GM18505 (cell line): Measurements from ENCODE around the gene CNIH1.
A peak's percentile ranks its signal among the peaks of the same experiment; 100 is the strongest.

Source experiments
- ATAC-seq: cut with Tn5 transposase; IDR thresholded peaks from one replicate; pipeline ENCODE4 v1.9.1; 2021; ENCODE audit not compliant: unreplicated experiment
- POLR2A ChIP-seq: IDR thresholded peaks from 4 replicates; pipeline ENCODE4 v1.6.1; 2011; ENCODE audit warnings: borderline replicate concordance; ENCODE audit not compliant: insufficient read depth, insufficient read length; ENCODE audit errors: extremely low read depth

CNIH1 gene

DNA sequence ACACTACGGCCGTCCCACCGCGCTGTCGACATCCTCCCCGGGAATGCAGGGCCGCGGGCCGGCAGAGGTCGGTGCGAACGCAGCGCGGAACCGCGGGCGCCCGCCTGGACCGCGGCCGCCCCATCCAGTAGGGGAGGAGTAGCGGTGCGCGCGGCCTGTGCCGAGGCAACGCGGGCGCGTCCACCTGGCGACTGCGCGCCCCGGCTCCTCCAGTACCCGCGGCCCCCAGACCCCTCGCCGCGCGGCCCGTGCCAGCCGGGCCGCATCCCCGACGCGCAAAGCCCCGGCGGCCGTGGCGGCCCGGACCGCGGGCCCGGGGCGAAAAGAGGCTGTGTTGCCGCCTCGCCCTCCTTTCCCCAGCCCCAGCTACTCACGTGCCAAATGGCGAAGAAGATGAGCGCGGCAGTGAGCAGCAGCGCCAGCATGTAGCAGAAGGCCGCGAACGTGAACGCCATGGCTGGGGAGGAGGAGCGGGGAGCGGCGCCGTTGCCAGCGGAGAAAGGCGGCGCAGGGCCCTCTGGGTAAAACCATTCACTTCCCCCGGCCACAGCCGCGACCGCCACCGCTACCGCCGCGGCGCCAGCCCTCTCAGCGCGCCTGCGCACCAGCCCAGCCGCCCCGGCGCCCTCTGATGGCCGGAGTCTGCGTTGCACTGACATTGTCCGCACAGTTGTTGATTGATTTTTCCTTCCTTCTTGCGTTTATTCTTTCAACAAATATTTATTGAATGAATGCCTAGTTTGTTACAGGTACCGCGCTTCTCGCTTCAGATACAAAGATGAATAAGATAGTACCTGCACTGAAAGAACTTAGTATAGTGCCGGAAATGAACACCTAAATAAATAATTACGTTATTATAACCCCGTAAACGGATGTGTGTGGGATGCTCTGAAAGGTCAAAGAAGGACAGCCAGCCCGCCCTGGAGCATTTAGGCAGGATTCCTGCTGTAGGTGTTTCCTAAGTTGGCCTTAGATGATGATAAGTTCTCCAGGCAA lies at the start of gene CNIH1:
TSS of gene CNIH1 (minus strand) at position 502 of the 996 bp plus-strand sequence. CDS start at position 455, 47 bp downstream.
- peak; percentile 89 for TF ChIP-seq POLR2A

GRCh38 chr14:54490445-54491175 lies 49.4 kb upstream of the CNIH1 start:
- no peak for TF ChIP-seq POLR2A
- ATAC-seq: no peak

More for the DNA sequence above, at the start of gene CNIH1:
- ATAC-seq: peak; percentile 95

DNA sequence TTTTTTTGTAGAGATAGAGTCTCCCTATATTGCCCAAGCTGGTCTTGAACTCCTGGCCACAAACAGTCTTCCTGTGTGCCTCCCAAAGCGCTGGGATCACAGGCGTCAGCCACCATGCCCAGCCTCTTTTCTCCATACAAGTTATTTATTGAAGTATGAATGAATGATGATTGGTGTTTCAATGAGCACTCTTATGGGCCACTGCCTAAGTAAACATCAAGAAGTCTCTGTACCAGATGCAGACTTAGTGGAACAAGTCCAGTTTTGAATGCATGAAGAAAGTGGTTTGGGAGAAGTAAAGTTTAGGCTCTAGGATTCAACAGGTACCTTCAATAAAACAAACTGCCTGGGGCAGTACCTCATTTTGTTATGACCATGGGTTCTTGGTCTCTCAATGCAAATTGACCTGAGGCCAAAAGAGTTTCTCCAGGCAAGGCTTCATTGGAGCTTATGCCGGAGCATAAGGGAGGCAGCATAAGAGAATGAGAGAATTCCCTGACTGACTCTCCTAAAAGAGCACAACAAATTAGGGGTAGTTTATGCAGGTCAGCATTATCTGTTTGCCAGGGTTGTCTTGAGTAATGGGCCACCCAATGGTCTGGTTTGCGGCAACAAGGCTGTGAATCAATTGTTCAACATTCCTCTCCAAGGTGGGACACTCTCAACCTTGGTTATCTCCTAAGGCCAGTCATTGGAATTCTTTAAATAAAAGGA lies 48.7 kb upstream of the CNIH1 start:
- no peak for TF ChIP-seq POLR2A
- ATAC-seq: no peak

- ATAC-seq: no peak
- TF ChIP-seq POLR2A: no peak
Measured at GRCh38 chr14:54489318-54489683, 48.1 kb upstream of the CNIH1 start.

GRCh38 chr14:54488646-54489317 lies 47.6 kb upstream of the CNIH1 start, which contains the start of gene GMFB:
Gene GMFB, minus strand, starts transcription at chr14:54488980. Its CDS starts 53 bp downstream, at chr14:54488927.
- peak; percentile 85 for TF ChIP-seq POLR2A

DNA sequence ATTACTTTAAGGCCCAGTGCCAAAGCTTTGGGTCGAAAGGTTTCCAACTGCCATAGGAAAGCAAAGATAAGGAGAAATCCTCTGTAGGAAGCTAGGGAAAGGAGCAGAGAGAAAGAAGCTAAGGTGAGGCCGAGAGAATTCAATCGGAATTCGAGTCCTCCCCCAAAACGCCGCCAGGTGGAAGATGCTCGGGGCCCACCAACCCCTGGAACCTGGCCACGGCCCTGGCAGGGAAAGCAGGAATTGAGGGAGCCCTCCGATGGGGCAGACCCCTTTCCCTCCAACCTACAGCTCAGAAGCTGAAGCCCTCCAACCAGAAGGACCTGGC lies 47.1 kb upstream of the CNIH1 start:
- ATAC-seq: no peak
- no peak for TF ChIP-seq POLR2A

More at GRCh38 chr14:54488646-54489317, 47.6 kb upstream of the CNIH1 start, which contains the start of gene GMFB:
- ATAC-seq: peak; percentile 92

DNA sequence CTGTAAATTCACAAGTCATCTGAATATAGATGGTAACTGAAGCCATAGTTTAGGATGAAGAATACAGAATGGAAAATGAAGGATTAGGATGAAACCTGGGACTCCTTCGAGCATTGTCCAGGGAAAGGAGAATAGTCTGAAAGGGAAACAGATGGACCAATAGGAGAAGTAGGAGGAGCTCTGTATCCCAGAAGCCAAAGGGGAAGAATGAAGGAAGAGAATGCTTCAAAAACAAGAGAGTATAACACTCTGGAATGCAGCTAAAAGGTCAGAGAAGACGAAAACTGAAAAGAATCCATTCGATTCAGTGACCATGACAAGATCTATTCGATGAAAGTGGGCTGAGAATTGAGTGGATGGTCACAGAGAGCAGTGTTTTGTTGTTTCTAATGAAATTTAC lies 46.6 kb upstream of the CNIH1 start:
- no peak for ATAC-seq
- TF ChIP-seq POLR2A: no peak

DNA sequence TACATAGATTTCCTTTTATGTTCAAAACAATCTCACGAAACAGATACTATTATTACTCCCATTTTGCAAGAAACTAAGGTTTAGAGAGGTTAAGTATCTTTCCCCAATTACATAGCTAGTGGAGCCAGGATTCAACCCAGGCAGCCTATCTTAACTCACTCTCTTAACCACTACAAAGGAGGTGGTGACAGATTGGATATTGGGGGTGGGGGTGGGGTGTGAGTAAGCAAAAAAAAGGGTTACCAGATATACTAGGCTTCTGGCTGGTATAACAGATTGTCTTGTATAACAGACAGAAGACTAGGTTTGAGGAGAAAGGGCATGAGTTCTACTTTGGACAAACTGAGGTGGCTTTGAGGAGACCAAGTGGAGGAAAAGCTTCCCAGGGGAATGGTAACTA lies 45.5 kb upstream of the CNIH1 start:
- no peak for ATAC-seq
- TF ChIP-seq POLR2A: no peak

DNA sequence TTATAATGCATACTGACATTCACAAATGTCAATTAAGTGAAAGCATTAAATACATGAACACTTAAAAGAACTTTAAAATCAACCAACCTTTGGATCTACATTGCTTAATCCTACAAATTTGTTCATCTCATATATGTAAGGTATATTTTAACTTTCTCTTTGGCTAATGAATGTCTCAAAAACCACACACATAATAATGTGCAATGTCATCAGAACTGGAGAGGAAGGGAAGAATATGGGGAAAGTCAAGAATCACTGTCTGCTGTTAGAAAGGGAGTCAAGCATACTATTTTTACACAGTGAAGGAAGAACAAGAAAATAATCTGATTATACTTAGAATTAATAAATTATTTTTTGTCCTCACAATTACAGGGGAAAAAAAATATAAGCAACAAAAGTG lies 42.7 kb upstream of the CNIH1 start:
- TF ChIP-seq POLR2A: no peak
- ATAC-seq: no peak

DNA sequence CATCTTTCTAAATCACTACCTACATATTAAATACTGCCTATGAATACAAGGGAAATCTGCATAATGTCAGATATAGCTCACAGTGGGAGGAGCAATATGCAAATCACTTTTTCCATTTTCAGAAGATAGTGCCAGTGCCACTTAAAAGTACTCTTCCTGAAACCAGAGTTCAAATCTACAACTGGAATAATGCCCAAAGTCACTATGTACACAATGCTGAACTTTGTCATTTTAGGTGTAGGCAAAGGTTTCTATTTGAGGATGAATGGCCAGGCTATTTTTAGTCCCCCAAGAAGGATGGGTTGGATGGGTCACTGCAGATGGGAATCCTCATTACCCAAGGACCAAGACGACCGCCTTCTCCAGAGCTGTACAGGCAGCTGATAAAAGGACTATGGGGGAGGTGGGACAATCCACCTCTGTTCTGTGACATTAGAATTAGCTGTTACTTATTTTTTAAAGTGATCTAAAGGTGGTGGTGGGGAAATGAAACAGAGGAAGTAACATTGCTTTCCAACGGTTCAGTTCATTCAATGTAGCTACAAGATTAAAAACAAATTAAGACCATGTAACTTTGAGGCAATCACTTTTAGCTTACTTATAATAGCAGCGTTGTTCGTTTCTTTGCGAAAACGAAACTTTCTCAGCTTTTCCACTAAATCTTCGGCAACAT lies 42.0 kb upstream of the CNIH1 start:
- TF ChIP-seq POLR2A: no peak
- ATAC-seq: no peak

DNA sequence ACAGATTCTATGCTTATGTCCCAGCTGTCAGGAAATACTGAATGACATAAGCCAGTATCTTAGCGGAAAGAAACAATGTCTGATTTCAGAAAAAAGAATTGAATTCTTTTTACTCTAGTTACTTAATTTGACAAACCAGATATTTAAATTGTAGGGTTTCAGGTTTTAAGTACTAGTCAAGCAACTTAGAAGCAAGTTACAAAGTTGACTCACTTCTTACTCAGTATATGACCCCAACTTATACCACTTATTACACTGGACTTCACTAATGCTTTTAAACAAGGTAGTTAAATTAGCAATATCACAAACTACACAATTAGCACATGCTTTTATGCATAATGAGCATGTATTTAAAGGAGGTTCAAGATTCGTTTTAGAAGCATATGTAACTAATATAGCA lies 40.5 kb upstream of the CNIH1 start:
- ATAC-seq: no peak
- TF ChIP-seq POLR2A: no peak
